ENCODE measurements around the gene LRRC27. TPM values are rescaled to one million over a fixed set of nuclear protein-coding genes. Genes with fewer than 3 reads are reported as not detected.

Gene LRRC27
- total RNA-seq, 1 donor from 2014 or later, result 3.3 TPM

GRCh38 chr10:132414402-132415016 lies 82.5 kb downstream of the LRRC27 start:
- Mint-ChIP-seq H3K36me3 (ENCODE audit: low read depth) (peaks cover 2% of the 10 kb centered on the region), H3K9me3 (no peaks in the 10 kb centered on the region), H3K4me1 (no peaks in the 10 kb centered on the region), H3K27me3 (no peaks in the 10 kb centered on the region), H3K4me3 (no peak overlapping the region), H3K27ac (no peak overlapping the region)
- no peak for DNase-seq
- intact Hi-C loops (cut with micrococcal nuclease), result no loop called here

GRCh38 chr10:132415255-132415654 lies 83.3 kb downstream of the LRRC27 start:
- Mint-ChIP-seq H3K4me1 (peaks cover under 1% of the 10 kb centered on the region), H3K9me3 (no peaks in the 10 kb centered on the region), H3K36me3 (ENCODE audit: low read depth) (peaks cover 2% of the 10 kb centered on the region), H3K4me3 (no peak overlapping the region), H3K27ac (no peak overlapping the region), H3K27me3 (no peaks in the 10 kb centered on the region)
- no peak for DNase-seq
- intact Hi-C loops (cut with micrococcal nuclease), result no loop called here

GRCh38 chr10:132415956-132416355 lies 84.0 kb downstream of the LRRC27 start:
- intact Hi-C loops (cut with micrococcal nuclease), result no loop called here
- H3K9me3 Mint-ChIP-seq, result no peaks in the 10 kb centered on the region
- H3K27me3 Mint-ChIP-seq, result no peaks in the 10 kb centered on the region
- H3K4me1 Mint-ChIP-seq, result peaks cover 2% of the 10 kb centered on the region
- no peak overlapping the region for H3K27ac Mint-ChIP-seq
- no peak for DNase-seq
- peaks cover 2% of the 10 kb centered on the region for H3K36me3 Mint-ChIP-seq (ENCODE audit: low read depth)
- no peak overlapping the region for H3K4me3 Mint-ChIP-seq

GRCh38 chr10:132416566-132417256 lies 84.7 kb downstream of the LRRC27 start:
- Mint-ChIP-seq H3K4me3 (no peak overlapping the region), H3K36me3 (ENCODE audit: low read depth) (peaks cover 2% of the 10 kb centered on the region), H3K4me1 (peaks cover 2% of the 10 kb centered on the region), H3K27ac (no peak overlapping the region), H3K9me3 (no peaks in the 10 kb centered on the region), H3K27me3 (no peaks in the 10 kb centered on the region)
- no peak for DNase-seq
- intact Hi-C loops (cut with micrococcal nuclease), result no loop called here

- no peak overlapping the region for H3K27ac Mint-ChIP-seq
- no peaks in the 10 kb centered on the region for H3K9me3 Mint-ChIP-seq
- peaks cover 2% of the 10 kb centered on the region for H3K36me3 Mint-ChIP-seq (ENCODE audit: low read depth)
- no peak for DNase-seq
- peaks cover 2% of the 10 kb centered on the region for H3K4me1 Mint-ChIP-seq
- intact Hi-C loops (cut with micrococcal nuclease), result no loop called here
- H3K4me3 Mint-ChIP-seq, result no peak overlapping the region
- H3K27me3 Mint-ChIP-seq, result no peaks in the 10 kb centered on the region
These were observed 85.4 kb downstream of the LRRC27 start for GRCh38 chr10:132417257-132417910.

GRCh38 chr10:132417957-132418441 lies 86.0 kb downstream of the LRRC27 start:
- no peak for DNase-seq
- Mint-ChIP-seq H3K4me3 (no peak overlapping the region), H3K9me3 (no peaks in the 10 kb centered on the region), H3K4me1 (peaks cover 2% of the 10 kb centered on the region), H3K36me3 (ENCODE audit: low read depth) (peaks cover 2% of the 10 kb centered on the region), H3K27me3 (no peaks in the 10 kb centered on the region), H3K27ac (no peak overlapping the region)
- intact Hi-C loops (cut with micrococcal nuclease), result no loop called here

- Mint-ChIP-seq H3K4me3 (no peak overlapping the region), H3K4me1 (peaks cover 4% of the 10 kb centered on the region), H3K27me3 (no peaks in the 10 kb centered on the region)
These were observed 86.8 kb downstream of the LRRC27 start for GRCh38 chr10:132418527-132419416.

GRCh38 chr10:132419538-132420468 lies 87.8 kb downstream of the LRRC27 start:
- Mint-ChIP-seq H3K27me3 (no peaks in the 10 kb centered on the region), H3K9me3 (no peaks in the 10 kb centered on the region), H3K27ac (no peak overlapping the region), H3K4me1 (peaks cover 4% of the 10 kb centered on the region), H3K4me3 (no peak overlapping the region), H3K36me3 (ENCODE audit: low read depth) (peaks cover 2% of the 10 kb centered on the region)
- intact Hi-C loops (cut with micrococcal nuclease), result no loop called here
- DNase-seq, result no peak

More at GRCh38 chr10:132418527-132419416, 86.8 kb downstream of the LRRC27 start:
- intact Hi-C loops (cut with micrococcal nuclease), result no loop called here
- no peak for DNase-seq
- Mint-ChIP-seq H3K27ac (no peak overlapping the region), H3K36me3 (ENCODE audit: low read depth) (peaks cover 2% of the 10 kb centered on the region), H3K9me3 (no peaks in the 10 kb centered on the region)

GRCh38 chr10:132420469-132420980 lies 88.5 kb downstream of the LRRC27 start:
- no peak overlapping the region for H3K4me3 Mint-ChIP-seq
- H3K27ac Mint-ChIP-seq, result no peak overlapping the region
- intact Hi-C loops (cut with micrococcal nuclease), result no loop called here
- H3K27me3 Mint-ChIP-seq, result no peaks in the 10 kb centered on the region
- DNase-seq, result no peak
- H3K4me1 Mint-ChIP-seq, result peaks cover 4% of the 10 kb centered on the region
- no peaks in the 10 kb centered on the region for H3K9me3 Mint-ChIP-seq
- H3K36me3 Mint-ChIP-seq (ENCODE audit: low read depth), result peaks cover under 1% of the 10 kb centered on the region

- H3K4me1 Mint-ChIP-seq, result peaks cover 4% of the 10 kb centered on the region
- H3K36me3 Mint-ChIP-seq (ENCODE audit: low read depth), result no peaks in the 10 kb centered on the region
- peak overlapping the region; percentile 25 for H3K27ac Mint-ChIP-seq
- H3K27me3 Mint-ChIP-seq, result no peaks in the 10 kb centered on the region
- DNase-seq, result no peak
- peak overlapping the region; percentile 17 for H3K4me3 Mint-ChIP-seq
- no peaks in the 10 kb centered on the region for H3K9me3 Mint-ChIP-seq
- intact Hi-C loops (cut with micrococcal nuclease), result no loop called here
These were observed 89.2 kb downstream of the LRRC27 start for GRCh38 chr10:132420981-132421846.

GRCh38 chr10:132421847-132422751 lies 90.1 kb downstream of the LRRC27 start:
- H3K9me3 Mint-ChIP-seq, result no peaks in the 10 kb centered on the region
- no peak for DNase-seq
- H3K4me1 Mint-ChIP-seq, result peaks cover 4% of the 10 kb centered on the region
- H3K27ac Mint-ChIP-seq, result peak overlapping the region; percentile 25
- peak overlapping the region; percentile 17 for H3K4me3 Mint-ChIP-seq
- no peaks in the 10 kb centered on the region for H3K27me3 Mint-ChIP-seq
- no peaks in the 10 kb centered on the region for H3K36me3 Mint-ChIP-seq (ENCODE audit: low read depth)
- intact Hi-C loops (cut with micrococcal nuclease), result no loop called here
